WTC11 (cell line): ENCODE measurements around the gene LOXL4. TPM values are rescaled to one million over a fixed set of nuclear protein-coding genes. Genes with fewer than 3 reads are reported as not detected.

Experiments used
- ATAC-seq: fragments of 200-7000 bp; cut with Tn5 transposase; 2 replicates; pipeline ENCODE4 v1.10.0; 2021; ENCODE audit warnings: mild to moderate bottlenecking, moderate library complexity
- CTCF ChIA-PET: fragments of 300-600 bp; sonication (Branson Sonifier 250); formaldehyde crosslinking; loops from one replicate; lab custom pipeline; 2021; ENCODE audit warnings: antibody characterized with exemption; lab: Charles Lee
- POLR2A ChIA-PET: fragments of 350-600 bp; sonication (Branson Sonifier 250); formaldehyde crosslinking; loops from one replicate; lab custom pipeline; 2021; ENCODE audit warnings: antibody characterized with exemption; lab: Charles Lee
- DNase-seq: peaks from one replicate; pipeline ENCODE4 v3.0.0; 2021; ENCODE audit warnings: low spot score
- H3K27ac Mint-ChIP-seq: 2 replicates; pipeline ENCODE4 v1.8.0; 2021; ENCODE audit warnings: mixed read lengths
- H3K27me3 Mint-ChIP-seq: 2 replicates; pipeline ENCODE4 v1.8.0; 2021; ENCODE audit warnings: low read depth, mild to moderate bottlenecking, moderate library complexity, mixed read lengths
- H3K36me3 Mint-ChIP-seq: 2 replicates; pipeline ENCODE4 v1.8.0; 2021; ENCODE audit warnings: mixed read lengths
- H3K4me1 Mint-ChIP-seq: 2 replicates; pipeline ENCODE4 v1.8.0; 2022; ENCODE audit warnings: mixed read lengths
- H3K4me3 Mint-ChIP-seq: 2 replicates; pipeline ENCODE4 v1.8.0; 2021; ENCODE audit warnings: mild to moderate bottlenecking, moderate library complexity, mixed read lengths
- H3K9me3 Mint-ChIP-seq: 2 replicates; pipeline ENCODE4 v1.8.0; 2021; ENCODE audit warnings: mixed read lengths
- CREB1 ChIP-seq: sonication (generic); formaldehyde crosslinking; IDR thresholded peaks from 2 replicates; pipeline ENCODE4 v1.8.0; 2023; ENCODE audit warnings: mild to moderate bottlenecking, missing genetic modification reagents
- CREM ChIP-seq: sonication (generic); formaldehyde crosslinking; IDR thresholded peaks from 2 replicates; pipeline ENCODE4 v1.8.1; 2022; ENCODE audit warnings: mild to moderate bottlenecking, missing genetic modification reagents, moderate library complexity
- E2F1 ChIP-seq: sonication (generic); formaldehyde crosslinking; IDR thresholded peaks from 2 replicates; pipeline ENCODE4 v1.8.0; 2022; ENCODE audit warnings: mild to moderate bottlenecking, missing genetic modification reagents
- ELF4 ChIP-seq: sonication (generic); formaldehyde crosslinking; IDR thresholded peaks from 2 replicates; pipeline ENCODE4 v1.8.1; 2022; ENCODE audit warnings: low read depth, mild to moderate bottlenecking, moderate library complexity, missing genetic modification reagents
- ESRRA ChIP-seq: sonication (generic); formaldehyde crosslinking; IDR thresholded peaks from 2 replicates; pipeline ENCODE4 v1.8.1; 2022; ENCODE audit warnings: mild to moderate bottlenecking, missing genetic modification reagents, borderline replicate concordance
- FOXJ3 ChIP-seq: sonication (generic); formaldehyde crosslinking; IDR thresholded peaks from 2 replicates; pipeline ENCODE4 v1.9.0; 2021; ENCODE audit warnings: missing genetic modification reagents, mild to moderate bottlenecking, borderline replicate concordance
- FOXK1 ChIP-seq: sonication (generic); formaldehyde crosslinking; IDR thresholded peaks from 2 replicates; pipeline ENCODE4 v1.8.0; 2022; ENCODE audit warnings: mild to moderate bottlenecking, moderate library complexity, missing genetic modification reagents
- GRHL2 ChIP-seq: fragments of 250-450 bp; sonication (Bioruptor Pico); IDR thresholded peaks from 2 replicates; pipeline ENCODE4 v1.8.0; 2022; ENCODE audit warnings: mild to moderate bottlenecking, moderate library complexity; ENCODE audit not compliant: insufficient replicate concordance, severe bottlenecking
- IRF1 ChIP-seq: sonication (generic); formaldehyde crosslinking; IDR thresholded peaks from 2 replicates; pipeline ENCODE4 v1.8.0; 2023; ENCODE audit warnings: missing genetic modification reagents
- MAX ChIP-seq: sonication (generic); formaldehyde crosslinking; IDR thresholded peaks from 2 replicates; pipeline ENCODE4 v1.8.0; 2022; ENCODE audit warnings: mild to moderate bottlenecking, missing genetic modification reagents
- OVOL2 ChIP-seq: fragments of 250-450 bp; sonication (Bioruptor Pico); IDR thresholded peaks from 2 replicates; pipeline ENCODE4 v1.9.0; 2021; ENCODE audit warnings: mild to moderate bottlenecking, borderline replicate concordance
- RELA ChIP-seq: sonication (generic); formaldehyde crosslinking; IDR thresholded peaks from 2 replicates; pipeline ENCODE4 v1.8.1; 2022; ENCODE audit warnings: missing genetic modification reagents, mild to moderate bottlenecking, borderline replicate concordance
- STAT6 ChIP-seq: sonication (generic); formaldehyde crosslinking; conservative IDR thresholded peaks from 2 replicates; pipeline ENCODE4 v1.8.1; 2023; ENCODE audit warnings: mild to moderate bottlenecking, low read depth, missing genetic modification reagents, moderate library complexity
- TEAD1 ChIP-seq: sonication (generic); formaldehyde crosslinking; IDR thresholded peaks from 2 replicates; pipeline ENCODE4 v1.8.0; 2022; ENCODE audit warnings: mild to moderate bottlenecking, missing genetic modification reagents
- TEAD4 ChIP-seq: sonication (generic); formaldehyde crosslinking; IDR thresholded peaks from 2 replicates; pipeline ENCODE4 v1.8.0; 2022; ENCODE audit warnings: mild to moderate bottlenecking, missing genetic modification reagents
- ZNF263 ChIP-seq: sonication (generic); formaldehyde crosslinking; IDR thresholded peaks from 2 replicates; pipeline ENCODE4 v1.8.1; 2022; ENCODE audit warnings: low read depth, mild to moderate bottlenecking, moderate library complexity, missing genetic modification reagents
- ZNF532 ChIP-seq: fragments of 250-450 bp; sonication (Bioruptor Pico); IDR thresholded peaks from 2 replicates; pipeline ENCODE4 v1.9.0; 2021; ENCODE audit warnings: mild to moderate bottlenecking, borderline replicate concordance
- total RNA-seq: library from RNA; stranded (reverse); gene quantifications from 3 replicates; pipeline ENCODE4 v1.2.3, GENCODE V29; 2021

Gene LOXL4
- total RNA-seq, 1 experiment from 2014 or later = 0.35 TPM

- TF ChIP-seq E2F1 (no peak), ELF4 (CRISPR knock-in tag) (no peak), RELA (no peak), GRHL2 (CRISPR knock-in tag) (no peak), TEAD1 (CRISPR knock-in tag) (no peak), FOXJ3 (CRISPR knock-in tag) (no peak), STAT6 (CRISPR knock-in tag) (no peak), IRF1 (CRISPR knock-in tag) (no peak)
Measured at GRCh38 chr10:98226508-98227144, 41.4 kb downstream of the LOXL4 start (continued).

GRCh38 chr10:98224996-98225395 is 43.0 kb downstream of the LOXL4 start:
- Mint-ChIP-seq H3K36me3 (peaks cover 6% of the 10 kb centered on the region), H3K9me3 (peaks cover 19% of the 10 kb centered on the region), H3K4me1 (peaks cover 7% of the 10 kb centered on the region; the same call in 1 of the 2 replicates), H3K4me3 (no peak overlapping the region)
- DNase-seq (no peak), ATAC-seq (no peak)
- CTCF ChIA-PET = no interaction called here
- no peak for TF ChIP-seq ESRRA
- TF ChIP-seq GRHL2 (CRISPR knock-in tag) = no peak
- no peak for TF ChIP-seq ZNF532
- no peak for TF ChIP-seq OVOL2 (CRISPR knock-in tag)
- no peak for TF ChIP-seq CREM (CRISPR knock-in tag)
- no peak for TF ChIP-seq CREB1 (CRISPR knock-in tag)
- no peak for TF ChIP-seq MAX
- no peak for TF ChIP-seq ZNF263 (CRISPR knock-in tag)
- TF ChIP-seq TEAD4 (CRISPR knock-in tag) = no peak
- no peak for TF ChIP-seq FOXK1 (CRISPR knock-in tag)
- TF ChIP-seq, all 79 proteins: peak for 0
- Mint-ChIP-seq H3K27ac (no peak overlapping the region), H3K27me3 (no peaks in the 10 kb centered on the region; the same call in 1 of the 2 replicates)
- POLR2A ChIA-PET = no interaction called here
